Stimulated activated CD8-positive, alpha-beta memory T cell treated with anti-CD3 and anti-CD28 coated beads, Interleukin-12 subunit alpha, Interleukin-12 subunit beta, amount 100 ng/mL, for 1 hour (primary cell): Measurements from ENCODE around the gene LYRM1.

Experiments
- DNase-seq: peaks from one replicate; pipeline ENCODE4 v3.0.0-alpha.2; 2020; ENCODE audit warnings: low read depth

The LYRM1 gene

GRCh38 chr16:20871941-20872815 lies 28.4 kb upstream of the LYRM1 start:
- no peak for DNase-seq

DNA sequence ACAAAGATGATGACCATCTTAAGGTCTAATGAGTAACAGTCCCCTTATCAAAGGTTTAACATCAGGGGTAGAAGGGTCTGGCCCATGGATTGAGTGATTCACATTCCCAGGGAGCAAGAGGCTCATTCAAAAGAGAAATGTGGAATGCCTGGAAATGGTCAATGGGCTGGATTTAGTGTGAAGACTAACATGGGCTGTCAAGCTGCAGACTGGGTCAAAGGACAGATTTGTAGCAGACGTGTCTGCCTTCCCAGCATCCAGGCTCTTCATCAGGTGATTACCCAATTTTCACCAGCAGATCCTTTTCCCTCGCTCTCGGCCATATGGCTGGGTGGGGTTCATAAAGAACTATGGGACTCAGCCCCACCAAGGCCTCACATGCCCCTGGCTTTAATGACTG lies 27.2 kb upstream of the LYRM1 start:
- no peak for DNase-seq

DNA sequence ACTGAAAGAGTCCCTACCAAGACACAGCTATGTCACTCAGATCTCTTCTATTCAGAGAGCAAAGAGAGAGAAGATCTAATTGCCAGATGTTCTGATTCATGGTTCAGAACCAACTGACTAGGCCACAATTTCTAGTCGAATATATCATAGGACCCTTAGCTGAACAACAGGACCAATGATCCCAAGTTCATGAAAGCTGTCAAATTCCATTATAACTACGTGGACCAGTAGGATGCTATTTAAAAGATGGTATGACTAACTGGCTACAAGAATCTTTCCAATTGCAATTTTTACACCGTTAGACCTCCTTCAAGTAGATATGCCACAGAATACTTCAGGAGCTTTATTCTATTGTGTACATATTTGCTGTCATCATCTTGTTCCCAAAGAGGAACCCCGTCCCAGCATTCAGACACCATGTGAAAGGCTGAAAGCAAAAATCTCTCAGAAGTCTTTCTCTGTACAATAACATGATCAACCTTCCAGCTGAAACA lies 26.4 kb upstream of the LYRM1 start:
- no peak for DNase-seq

DNA sequence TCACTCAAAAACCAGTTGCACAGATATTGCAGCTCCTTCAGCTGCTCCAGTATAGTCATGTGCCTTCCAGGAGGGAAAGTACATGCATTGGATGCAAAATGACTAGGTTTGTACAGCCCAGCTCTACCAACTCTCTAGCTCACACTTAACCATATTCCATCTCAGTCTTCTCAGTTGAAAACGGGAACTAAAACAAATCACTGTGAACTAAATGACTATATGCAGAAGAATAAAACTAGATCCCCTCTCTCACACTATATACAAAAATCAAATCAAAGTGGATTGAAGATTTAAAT lies 25.3 kb upstream of the LYRM1 start:
- no peak for DNase-seq

GRCh38 chr16:20878682-20879147 lies 21.9 kb upstream of the LYRM1 start:
- no peak for DNase-seq

DNA sequence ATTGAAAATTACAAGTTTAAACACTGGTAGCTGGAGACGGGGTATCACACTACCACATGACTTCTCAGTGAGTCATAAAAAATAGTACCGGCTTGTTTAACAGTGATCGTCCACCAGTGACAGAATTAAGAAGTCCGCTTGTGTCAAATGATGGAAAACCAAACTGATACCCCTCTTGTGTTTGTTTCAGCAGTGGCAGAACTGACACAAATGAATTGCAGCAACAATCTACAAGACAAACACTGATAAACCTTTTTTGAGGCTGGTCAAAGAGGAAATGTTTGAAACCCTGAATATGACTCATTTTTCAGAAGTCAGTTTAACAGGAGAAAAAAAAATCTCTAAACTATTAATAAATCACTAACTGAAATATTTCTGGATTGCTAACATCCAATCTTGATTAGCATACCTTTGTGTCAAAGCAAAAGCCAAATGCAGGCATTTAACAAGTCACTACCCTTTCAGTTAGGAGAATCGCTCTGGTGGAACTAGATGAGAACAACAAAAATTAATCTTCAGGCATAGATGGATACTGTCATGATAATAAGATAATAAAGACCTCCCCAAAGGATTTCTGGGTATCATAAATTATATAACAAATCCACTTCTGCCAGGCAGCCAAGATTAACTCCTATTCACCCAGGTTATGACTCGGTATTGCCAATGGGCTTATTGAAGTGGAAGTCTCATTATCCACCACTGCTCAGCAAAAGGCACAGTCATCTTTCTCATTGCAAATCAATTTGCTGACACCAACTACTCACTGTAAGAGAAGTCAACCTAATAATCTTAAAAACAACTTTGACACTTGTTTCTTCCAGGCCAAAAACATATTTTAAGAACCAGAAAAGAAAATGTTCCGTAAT lies 21.2 kb upstream of the LYRM1 start:
- DNase-seq = no peak

DNA sequence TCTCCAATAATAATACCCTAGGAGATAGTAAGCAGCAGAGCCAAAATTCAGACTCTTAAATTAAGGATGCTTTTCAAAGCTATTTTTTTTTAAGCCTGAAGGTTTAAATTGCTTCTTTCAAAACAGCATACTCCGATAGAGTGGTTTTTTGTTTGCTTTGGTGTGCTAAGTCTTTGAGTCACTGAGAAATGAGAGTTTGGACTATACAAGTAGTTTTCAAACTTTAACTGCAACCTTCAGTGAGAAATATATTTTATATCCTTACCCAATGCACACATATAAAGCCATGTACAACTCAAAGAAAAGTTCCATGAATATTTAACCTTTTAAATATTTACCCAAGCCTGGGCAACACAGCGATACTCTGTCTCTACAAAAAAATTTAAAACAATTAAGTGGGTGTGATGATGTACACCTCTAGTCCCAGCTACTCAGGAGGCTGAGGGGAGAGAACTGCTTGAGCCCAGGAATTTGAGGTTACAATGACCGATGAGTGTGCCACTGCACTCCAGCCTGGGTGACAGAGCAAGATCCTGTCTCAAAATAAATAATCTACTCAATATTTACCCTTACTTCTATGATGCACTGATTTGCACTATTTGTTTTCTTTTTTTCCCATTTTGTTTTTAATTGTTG lies 19.6 kb upstream of the LYRM1 start:
- no peak for DNase-seq

DNA sequence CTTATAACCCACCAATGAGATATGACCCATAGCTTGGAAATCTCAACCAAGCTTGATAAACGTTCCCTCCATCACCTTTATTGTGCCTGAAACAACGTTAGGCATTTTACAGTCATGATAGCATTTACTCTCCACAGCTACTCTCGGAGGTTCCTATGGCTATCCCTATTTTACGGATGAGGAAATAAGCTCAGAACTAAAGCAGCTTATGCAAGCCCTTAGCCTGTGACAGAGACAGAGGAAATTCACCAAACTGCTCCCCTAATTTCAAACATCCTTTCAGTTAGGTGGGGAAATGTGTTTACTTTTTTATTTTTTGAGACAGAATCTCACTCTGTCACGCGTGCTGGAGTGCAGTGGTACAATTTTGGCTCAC lies 19.1 kb upstream of the LYRM1 start:
- no peak for DNase-seq

- no peak for DNase-seq
Observed at GRCh38 chr16:20883554-20884239, 16.9 kb upstream of the LYRM1 start.

- no peak for DNase-seq
Observed at GRCh38 chr16:20884240-20884556, 16.4 kb upstream of the LYRM1 start.

GRCh38 chr16:20886320-20886719 lies 14.3 kb upstream of the LYRM1 start:
- no peak for DNase-seq

DNA sequence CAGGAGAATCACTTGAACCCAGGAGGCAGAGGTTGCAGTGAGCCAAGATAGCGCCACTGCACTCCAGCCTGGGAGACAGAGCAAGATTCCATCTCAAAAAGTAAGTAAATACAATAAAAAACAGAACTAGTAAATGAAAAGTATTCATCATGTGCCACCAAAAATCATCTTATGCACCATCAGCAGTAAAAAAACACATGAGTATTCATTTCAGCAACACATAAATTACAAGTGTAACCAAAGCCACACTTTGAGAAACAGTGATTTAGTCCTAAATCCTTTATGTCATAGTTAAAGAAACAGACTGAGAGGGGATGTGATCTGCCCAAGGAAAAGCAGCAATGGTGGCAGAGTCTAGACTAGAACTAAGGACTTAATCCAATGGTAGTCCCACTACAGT lies 13.4 kb upstream of the LYRM1 start:
- no peak for DNase-seq

- no peak for DNase-seq
Observed at GRCh38 chr16:20889625-20890275, 10.8 kb upstream of the LYRM1 start.

DNA sequence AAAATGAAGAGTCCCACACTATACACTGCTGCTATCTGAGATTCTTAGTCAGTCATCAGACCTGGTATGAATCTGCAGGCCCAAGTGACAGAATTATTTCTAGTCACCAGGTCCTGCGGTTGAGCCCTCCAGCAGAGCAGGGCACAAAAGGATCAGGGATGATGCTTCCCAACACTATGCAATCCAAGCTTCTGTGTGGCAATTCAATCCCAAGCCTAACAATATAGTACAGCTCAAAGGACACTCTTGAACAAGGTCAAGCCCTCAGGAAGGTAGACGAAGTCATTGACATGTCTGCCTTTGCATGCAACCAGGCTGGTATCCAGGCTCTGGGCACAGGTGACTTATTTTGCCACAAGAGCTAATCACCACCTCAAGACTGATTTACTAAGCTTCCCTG lies 6.2 kb upstream of the LYRM1 start:
- DNase-seq = no peak

DNA sequence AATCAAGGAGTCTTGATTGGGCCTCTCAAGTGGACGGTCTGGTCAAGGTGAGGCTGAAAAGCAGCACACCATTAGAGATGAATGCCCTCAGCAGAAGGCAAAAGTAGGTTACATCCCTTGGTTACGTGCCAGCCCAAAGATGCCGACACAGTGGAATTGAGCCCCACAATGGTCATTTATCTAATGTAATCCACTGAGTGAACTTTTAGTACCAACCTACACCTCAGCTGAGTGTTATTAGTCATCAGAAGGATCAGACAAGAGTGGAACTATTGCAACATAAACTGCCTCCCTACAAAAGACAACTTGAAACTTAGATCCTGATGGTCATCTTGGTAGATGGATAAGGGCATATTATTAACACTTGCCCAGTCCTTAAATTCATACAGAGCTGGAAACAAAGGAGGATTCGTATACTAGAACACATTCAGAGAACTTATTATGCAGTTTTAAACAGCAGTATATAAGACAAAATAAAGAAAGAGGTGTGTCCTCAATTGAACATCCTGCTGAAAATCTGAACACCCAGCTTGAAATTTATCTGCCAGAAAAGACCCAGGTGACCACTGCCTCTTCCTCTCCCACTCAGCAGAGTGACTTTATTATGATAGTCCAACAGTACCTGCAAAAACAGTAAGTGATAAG lies 3.2 kb upstream of the LYRM1 start:
- no peak for DNase-seq

- no peak for DNase-seq
Observed at GRCh38 chr16:20897922-20898321, 2.6 kb upstream of the LYRM1 start.

DNA sequence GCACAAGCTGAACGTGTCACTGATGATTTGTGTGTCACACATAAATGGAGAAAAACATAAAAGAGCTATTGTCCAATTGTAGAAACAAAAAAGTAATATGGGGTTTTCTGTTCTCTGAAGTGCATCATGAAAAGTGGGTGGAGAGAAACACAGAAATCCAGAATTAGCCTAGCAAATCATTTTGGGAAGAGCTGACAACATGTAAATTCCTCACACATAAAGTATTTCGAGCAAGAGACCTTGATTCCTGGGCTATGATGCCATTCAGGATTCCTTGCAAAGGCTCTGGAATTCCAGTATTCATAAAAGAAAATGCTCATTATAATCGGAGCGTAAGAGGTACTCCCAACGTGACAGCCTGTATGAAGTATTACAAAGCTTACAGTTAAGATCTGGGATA lies 1.5 kb upstream of the LYRM1 start:
- DNase-seq = no peak

- no peak for DNase-seq
Observed at GRCh38 chr16:20899477-20900298, 883 bp upstream of the LYRM1 start.

GRCh38 chr16:20901068-20901435 lies 481 bp downstream of the LYRM1 start:
- no peak for DNase-seq

GRCh38 chr16:20901436-20902112 lies 1.0 kb downstream of the LYRM1 start:
- DNase-seq = no peak
